Stimulated activated CD4-positive, alpha-beta T cell treated with anti-CD3 and anti-CD28 coated beads, Interleukin-2, amount 100 ng/mL, for 48 hours (primary cell): ENCODE data around the gene NPAS3.

Experiments
- DNase-seq, 2 donors: peaks; one replicate each; pipeline ENCODE4 v3.0.0-alpha.2; 2020

Gene NPAS3

GRCh38 chr14:33191855-33192254 lies 253.2 kb downstream of the NPAS3 start:
- no peak for DNase-seq

GRCh38 chr14:33194551-33194950 lies 255.9 kb downstream of the NPAS3 start:
- no peak for DNase-seq

GRCh38 chr14:33198684-33199083 lies 260.0 kb downstream of the NPAS3 start:
- DNase-seq, result no peak

GRCh38 chr14:33201116-33201515 lies 262.4 kb downstream of the NPAS3 start:
- DNase-seq, result no peak

- DNase-seq, result no peak
These were observed 268.3 kb downstream of the NPAS3 start for GRCh38 chr14:33206981-33207380.

- no peak for DNase-seq
These were observed 268.9 kb downstream of the NPAS3 start for GRCh38 chr14:33207467-33208017.

GRCh38 chr14:33210311-33210710 lies 271.6 kb downstream of the NPAS3 start:
- no peak for DNase-seq

GRCh38 chr14:33218026-33218425 lies 279.3 kb downstream of the NPAS3 start:
- DNase-seq, result no peak

- DNase-seq, result no peak
These were observed 281.3 kb downstream of the NPAS3 start for GRCh38 chr14:33219957-33220356.

- no peak for DNase-seq
These were observed 290.7 kb downstream of the NPAS3 start for GRCh38 chr14:33229269-33229929.

- no peak for DNase-seq
These were observed 291.3 kb downstream of the NPAS3 start for GRCh38 chr14:33230021-33230420.

- DNase-seq, result no peak
These were observed 293.4 kb downstream of the NPAS3 start for GRCh38 chr14:33232031-33232430.

- no peak for DNase-seq
These were observed 298.5 kb downstream of the NPAS3 start for GRCh38 chr14:33237115-33237740.

GRCh38 chr14:33239465-33239864 lies 300.8 kb downstream of the NPAS3 start:
- DNase-seq, result no peak

GRCh38 chr14:33240466-33240865 lies 301.8 kb downstream of the NPAS3 start:
- no peak for DNase-seq

- DNase-seq, result no peak
These were observed 302.7 kb downstream of the NPAS3 start for GRCh38 chr14:33241331-33241730.

- DNase-seq, result no peak
These were observed 310.6 kb downstream of the NPAS3 start for GRCh38 chr14:33249233-33249820.

- no peak for DNase-seq
These were observed 312.3 kb downstream of the NPAS3 start for GRCh38 chr14:33250963-33251362.

- DNase-seq, result no peak
These were observed 315.7 kb downstream of the NPAS3 start for GRCh38 chr14:33254342-33254741.

- DNase-seq, result no peak
These were observed 316.2 kb downstream of the NPAS3 start for GRCh38 chr14:33254861-33255395.

- no peak for DNase-seq
These were observed 319.1 kb downstream of the NPAS3 start for GRCh38 chr14:33257796-33258195.

GRCh38 chr14:33259764-33260163 lies 321.1 kb downstream of the NPAS3 start:
- DNase-seq, result no peak

GRCh38 chr14:33271216-33271615 lies 332.5 kb downstream of the NPAS3 start:
- DNase-seq, result no peak

GRCh38 chr14:33271891-33272290 lies 333.2 kb downstream of the NPAS3 start:
- DNase-seq, result no peak
